ENCODE data around the gene SPTA1.

The SPTA1 gene

DNA sequence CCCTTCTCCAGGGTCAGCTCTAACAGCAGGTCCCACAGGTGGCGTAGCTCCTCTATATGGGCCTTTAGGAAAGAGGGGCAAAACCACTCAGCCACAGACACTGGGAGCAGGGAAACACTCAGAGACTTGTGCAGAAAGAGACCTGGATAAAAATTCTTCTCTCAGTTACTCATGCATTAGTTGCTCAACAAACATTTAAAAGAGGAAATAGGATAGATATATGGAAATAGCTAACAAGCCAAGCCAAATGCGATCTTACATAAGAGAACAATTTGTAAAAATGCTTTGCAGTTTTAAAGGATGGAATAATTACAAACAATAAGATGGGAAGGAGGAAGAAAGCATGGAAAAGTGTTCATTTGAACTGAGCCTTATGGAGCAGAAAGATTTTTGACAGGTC lies 4.9 kb downstream of the SPTA1 start:
- no peak for DNase-seq

GRCh38 chr1:158679289-158679688 lies 7.2 kb downstream of the SPTA1 start:
- no peak for DNase-seq

DNA sequence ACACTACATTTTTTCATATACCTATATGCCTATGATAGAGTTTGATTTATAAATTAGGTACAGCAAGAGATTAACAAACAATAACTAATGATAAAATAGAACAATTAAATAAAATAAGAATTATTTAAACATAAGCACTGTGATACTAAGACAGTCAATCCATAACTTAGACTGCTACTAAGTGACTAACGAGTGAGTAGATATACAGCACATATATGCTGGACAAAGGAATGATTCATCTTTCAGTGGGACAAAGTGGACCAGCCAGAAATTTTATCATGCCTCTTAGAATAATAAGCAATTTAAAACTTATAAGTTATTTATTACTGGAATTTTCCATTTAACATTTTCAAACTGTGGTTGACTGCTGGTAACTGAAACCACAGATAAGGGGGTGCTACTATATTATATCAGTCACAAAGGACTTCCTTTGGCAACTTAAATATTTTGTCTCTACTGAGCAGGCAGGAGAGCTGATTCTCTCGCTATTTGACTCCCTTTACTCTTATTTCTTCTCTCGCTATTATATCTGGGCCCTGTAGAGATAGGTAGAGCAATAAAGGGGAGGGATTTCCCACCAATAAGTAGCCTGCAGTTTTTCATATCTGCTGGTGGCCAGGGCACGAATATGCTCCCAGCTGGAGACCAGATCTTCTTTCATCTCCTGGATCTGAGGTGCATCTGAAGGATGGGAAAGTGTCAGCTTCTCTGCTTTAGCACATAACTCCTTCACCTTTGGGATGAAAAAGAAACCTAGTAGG lies 10.8 kb downstream of the SPTA1 start:
- DNase-seq: no peak

DNA sequence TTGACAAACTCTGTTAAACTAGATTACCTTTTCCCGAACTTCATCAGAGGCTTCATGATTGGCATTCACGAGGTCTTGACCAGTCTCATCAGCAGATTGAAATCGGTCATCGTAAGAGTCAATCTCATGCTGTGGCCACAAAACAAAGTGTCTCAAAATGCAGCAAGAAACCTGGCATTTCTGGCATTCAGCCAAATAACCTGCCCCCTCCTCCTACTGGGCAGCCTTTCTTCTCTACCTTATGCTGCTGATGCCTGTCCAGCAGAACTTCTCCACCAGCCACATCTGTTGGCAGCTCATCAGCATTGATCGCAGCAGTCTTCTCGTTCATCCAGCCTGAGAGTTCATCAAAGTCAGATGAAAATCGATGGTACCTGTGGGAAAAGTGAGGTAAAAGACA lies 12.2 kb downstream of the SPTA1 start:
- DNase-seq: no peak

DNA sequence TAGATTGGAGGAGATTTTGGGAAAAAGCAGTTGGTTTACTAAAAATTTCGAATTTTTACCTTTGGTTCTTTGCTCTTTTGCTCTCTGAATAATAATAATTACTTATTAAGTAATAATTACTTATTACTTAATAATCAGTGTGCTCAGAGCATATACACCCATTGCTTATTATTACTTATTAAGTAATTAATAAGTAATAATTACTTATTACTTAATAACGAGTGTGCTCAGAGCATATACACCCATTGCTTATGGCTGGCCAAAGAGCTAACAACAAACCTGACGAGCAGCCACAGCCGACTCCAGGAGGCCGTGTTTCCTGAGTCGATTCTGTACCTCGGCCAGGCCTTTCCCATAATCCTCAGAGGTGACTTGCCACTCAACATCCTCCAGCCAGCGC lies 20.5 kb downstream of the SPTA1 start:
- no peak for DNase-seq

GRCh38 chr1:158654571-158654970 lies 31.9 kb downstream of the SPTA1 start:
- DNase-seq: no peak

DNA sequence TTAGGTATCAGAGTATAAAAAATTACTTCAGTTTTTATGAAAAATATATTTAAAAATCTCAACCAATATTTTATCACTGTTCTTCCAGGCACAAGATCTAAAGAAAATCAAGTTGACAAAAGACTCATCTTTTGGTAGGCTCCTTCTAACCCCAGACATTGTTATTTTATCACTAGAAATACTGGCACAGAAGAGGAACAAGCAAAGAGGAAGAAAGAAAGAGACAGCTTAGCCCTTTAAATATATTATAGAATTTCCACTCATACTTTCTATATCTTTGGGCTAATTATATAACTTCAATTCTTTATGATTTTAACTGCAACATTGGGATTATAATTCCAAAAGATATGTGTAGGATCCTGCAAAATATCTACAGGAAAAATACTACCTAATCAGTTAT lies 32.4 kb downstream of the SPTA1 start:
- no peak for DNase-seq

GRCh38 chr1:158652721-158653334 lies 33.7 kb downstream of the SPTA1 start:
- DNase-seq: no peak

DNA sequence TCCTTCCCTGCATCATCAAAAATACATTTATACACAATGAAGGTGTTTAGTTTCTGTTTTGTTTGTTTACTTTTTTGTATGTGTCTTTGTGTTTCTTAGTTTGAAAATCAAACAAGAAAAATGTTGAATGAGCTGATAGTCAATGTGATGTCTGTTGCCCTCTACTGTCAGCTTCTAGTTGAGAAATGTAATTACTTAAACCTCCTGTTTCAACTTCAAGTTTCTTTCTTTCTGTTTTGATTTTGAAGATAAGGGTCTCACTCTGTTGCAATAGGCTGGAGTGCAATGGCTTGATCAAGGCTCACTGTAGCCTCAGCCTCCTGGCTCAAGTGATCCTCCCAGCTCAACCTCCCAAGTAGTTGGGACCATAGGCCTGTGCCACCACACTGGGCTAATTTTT lies 37.5 kb downstream of the SPTA1 start:
- DNase-seq: no peak

DNA sequence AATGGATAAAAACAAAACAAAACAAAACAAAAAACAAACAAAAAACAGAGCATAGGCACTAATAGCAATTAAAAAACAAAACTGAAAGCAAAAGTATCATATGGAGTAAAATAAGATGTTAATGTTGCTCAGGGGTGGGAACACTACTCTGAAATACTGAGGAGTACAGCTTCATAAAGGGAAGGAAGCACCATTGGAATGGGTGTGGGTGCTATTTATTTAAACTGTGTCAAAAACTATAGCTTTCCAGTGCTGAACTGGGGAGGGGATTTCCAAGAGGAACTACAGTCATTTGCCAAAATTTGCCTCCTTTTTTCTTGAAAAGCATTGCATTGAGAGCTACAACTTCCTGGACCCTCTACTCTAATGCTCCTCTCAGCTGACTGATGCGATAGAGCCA lies 40.0 kb downstream of the SPTA1 start:
- DNase-seq: no peak

- DNase-seq: no peak
Measured at GRCh38 chr1:158644449-158644848, 42.1 kb downstream of the SPTA1 start.

- DNase-seq: no peak
Measured at GRCh38 chr1:158638904-158639303, 47.6 kb downstream of the SPTA1 start.

DNA sequence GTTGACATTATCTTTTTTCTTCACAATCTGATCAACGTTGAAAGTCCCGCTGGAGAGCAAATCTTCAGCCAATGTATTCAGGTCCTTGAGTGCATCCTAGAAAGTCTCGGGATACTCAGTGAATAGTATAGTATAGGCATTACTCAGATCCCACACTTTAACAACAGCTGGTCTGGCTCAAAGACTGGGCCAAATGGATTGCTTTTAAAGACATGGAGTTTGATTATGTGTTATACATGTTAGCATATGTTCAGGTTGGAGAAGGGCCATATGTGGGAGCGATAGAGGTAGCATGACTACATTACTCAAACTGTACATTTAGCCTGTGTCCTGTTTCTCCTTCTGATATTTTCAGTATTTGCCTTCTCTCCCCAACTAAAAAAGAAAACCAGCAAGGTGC lies 48.4 kb downstream of the SPTA1 start:
- DNase-seq: no peak

DNA sequence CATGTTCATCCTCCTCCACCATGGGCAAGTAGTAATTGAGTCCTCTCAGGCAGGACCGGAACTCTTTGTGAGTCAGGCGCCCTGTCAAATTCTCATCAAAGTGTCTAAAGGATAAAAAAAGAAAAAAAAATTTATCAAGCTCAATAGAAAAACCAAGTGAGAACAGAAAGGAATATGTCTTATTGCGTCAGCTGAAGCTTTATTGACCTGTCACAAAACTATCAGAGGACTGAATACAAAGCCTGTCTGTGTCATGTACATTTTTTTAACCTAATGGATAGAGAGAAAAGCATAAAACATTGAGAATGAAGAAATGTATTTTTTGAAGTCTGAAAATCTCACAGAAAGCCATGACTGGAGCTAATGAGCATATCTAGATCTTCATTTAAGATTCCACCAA lies 72.8 kb downstream of the SPTA1 start:
- DNase-seq: no peak

DNA sequence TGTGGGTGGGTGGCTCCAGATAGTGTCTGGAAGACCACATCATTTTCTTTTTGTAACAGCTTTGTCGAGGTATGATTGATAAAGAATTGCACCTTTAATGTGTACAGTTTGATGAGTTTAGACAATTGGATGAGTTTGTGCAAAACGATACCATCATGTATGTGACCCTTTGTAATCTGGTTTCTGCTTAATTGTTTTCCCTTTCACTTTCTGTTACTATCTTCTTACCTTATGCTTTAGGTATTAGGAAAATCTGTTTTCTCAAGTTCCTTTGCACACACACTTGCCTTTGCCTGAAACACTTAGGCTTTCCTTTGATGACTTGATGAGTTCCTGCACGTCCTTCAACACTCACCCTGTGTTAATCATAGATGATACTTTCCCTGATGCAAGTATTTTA lies 74.6 kb downstream of the SPTA1 start:
- DNase-seq: no peak

DNA sequence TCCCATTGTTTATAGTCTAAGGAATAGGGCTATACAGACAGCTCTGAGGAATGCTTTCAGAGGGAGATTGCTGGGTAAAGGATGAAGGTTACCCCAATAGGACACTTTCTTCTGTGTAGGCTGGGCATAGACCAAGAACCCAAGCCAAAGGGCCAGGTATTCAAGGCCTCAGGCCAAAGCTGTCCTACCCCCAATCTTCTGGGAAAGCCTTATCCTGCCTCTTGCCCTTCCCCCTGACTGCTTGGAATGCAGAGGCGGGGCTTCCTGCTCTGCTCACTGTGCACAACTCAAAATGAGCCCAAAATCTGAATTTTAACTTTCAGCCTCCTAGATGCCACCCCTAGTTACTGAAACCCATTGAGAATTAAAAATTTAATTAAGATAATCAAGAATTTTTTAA lies 79.2 kb downstream of the SPTA1 start:
- DNase-seq: no peak

DNA sequence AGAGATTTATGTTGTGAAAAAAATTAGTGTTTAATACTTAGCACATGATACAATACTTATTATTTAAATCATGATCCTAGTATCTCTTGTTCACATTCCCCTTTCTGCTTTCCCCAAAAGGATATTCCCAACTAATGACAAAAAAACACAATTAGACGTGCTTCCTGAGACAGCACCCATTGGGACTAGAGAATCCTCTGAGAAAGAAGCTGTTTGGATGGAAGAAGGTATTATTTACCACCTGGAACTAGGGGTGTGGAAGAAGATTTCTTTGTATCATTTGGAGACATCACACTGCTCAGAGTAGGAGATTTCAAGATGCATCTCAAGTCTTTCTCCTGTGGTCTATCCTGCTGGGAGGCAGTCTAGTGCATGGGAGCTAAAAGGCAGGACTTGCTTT lies 81.5 kb downstream of the SPTA1 start, which contains the start of gene OR10Z1:
TSS of gene OR10Z1 (plus strand) at position 301 of the 400 bp plus-strand sequence. CDS start 1,171 bp downstream, outside the sequence.
- DNase-seq: no peak

DNA sequence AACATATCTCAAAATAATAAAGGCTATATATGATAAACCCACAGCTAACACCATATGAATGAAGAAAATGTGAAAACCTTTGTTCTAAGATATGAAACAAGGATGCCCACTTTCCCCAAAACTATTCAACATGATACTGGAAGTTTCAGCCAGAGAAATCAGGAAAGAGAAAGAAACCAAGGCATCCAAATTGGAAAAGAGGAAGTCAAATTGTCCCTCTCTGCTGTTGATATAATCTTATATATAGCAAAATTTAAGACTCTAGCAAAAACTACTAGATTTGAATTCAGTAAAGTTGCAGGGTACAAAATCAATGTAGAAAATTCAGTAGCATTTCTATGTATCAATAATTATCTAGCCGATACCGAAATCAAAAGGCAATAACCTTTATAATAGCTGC lies 85.8 kb downstream of the SPTA1 start:
- DNase-seq: no peak

- DNase-seq: no peak
Measured at GRCh38 chr1:158586942-158587341, 99.6 kb downstream of the SPTA1 start.

- no peak for DNase-seq
Measured at GRCh38 chr1:158583962-158584361, 102.6 kb downstream of the SPTA1 start.

GRCh38 chr1:158579733-158580132 lies 106.8 kb downstream of the SPTA1 start, which contains the start of gene OR10X1:
OR10X1 (minus strand) TSS chr1:158579899; CDS start chr1:158579899, 0 bp downstream.
- DNase-seq: no peak

GRCh38 chr1:158577561-158577960 lies 109.0 kb downstream of the SPTA1 start:
- DNase-seq: no peak

- no peak for DNase-seq
Measured at GRCh38 chr1:158572226-158572625, 114.3 kb downstream of the SPTA1 start.

DNA sequence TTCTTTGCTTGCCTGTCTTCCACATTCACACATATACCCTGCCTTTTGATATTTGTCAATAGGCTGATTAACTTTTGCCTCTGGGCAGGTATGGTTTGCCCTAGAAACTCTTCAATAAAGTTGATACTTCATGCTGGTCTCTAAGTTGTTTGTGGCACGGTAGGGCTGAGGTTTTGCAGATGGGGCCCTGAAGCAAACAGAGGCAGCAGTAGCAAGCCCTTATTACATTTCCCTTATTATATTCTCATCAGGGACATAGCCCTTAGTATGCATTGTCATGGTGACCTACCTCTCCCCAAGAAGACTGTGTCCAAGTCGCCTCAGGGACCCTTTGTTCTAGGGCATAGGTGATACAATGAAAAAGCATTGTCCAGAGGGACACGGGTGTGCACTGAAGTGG lies 116.0 kb downstream of the SPTA1 start, which contains the start of gene OR6P1:
TSS of gene OR6P1 (minus strand) at position 101 of the 400 bp plus-strand sequence. CDS start 6,976 bp downstream, outside the sequence.
- no peak for DNase-seq

DNA sequence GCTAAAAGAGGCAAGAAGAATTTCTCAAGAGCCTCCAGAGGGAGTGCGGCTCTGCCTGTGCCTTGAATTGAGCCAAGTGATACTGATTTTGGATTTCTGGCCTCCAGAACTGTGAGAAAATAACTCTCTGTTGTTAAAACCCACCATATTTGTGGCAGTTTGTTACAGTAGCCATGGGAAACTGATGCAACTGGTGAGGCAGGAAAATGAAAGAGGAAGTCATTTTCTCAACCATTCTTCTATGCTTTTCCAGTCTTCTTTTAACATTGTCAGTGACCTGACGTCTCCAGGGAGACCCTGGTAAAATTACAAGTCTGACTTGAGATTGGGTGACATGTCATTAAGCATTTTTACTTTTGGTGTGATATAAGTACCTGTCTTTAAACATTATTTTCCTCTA lies 121.9 kb downstream of the SPTA1 start:
- no peak for DNase-seq
